ENCODE measurements around the gene ALPG. TPM values are rescaled to one million over a fixed set of nuclear protein-coding genes. Genes with fewer than 3 reads are reported as not detected.

ALPG gene
- total and polyA plus RNA-seq, 2 of the 4 experiments (the other 2 are of a cell fraction) = not detected

GRCh38 chr2:232363784-232364615, 42.6 kb upstream of the ALPG start:
- Histone ChIP-seq H3K27me3 (ENCODE audit: control insufficient read depth, insufficient read depth, low read length) (peaks cover 3% of the 10 kb centered on the region), H2BK5ac (ENCODE audit: low read depth, low read length, poor library complexity, severe bottlenecking) (no peak overlapping the region), H4K20me1 (ENCODE audit: insufficient read depth, low read length) (no peaks in the 10 kb centered on the region), H4K91ac (ENCODE audit: insufficient read depth, low read depth, low read length) (no peak overlapping the region), H3K14ac (replicated peaks; ENCODE audit: low read depth, low read length) (no peak overlapping the region), H2BK120ac (ENCODE audit: low read depth, low read length) (no peak overlapping the region), H3K9me1 (ENCODE audit: insufficient read depth, low read length) (no peaks in the 10 kb centered on the region), H2AK5ac (ENCODE audit: low read depth, low read length) (no peak overlapping the region), H2AK9ac (replicated peaks; ENCODE audit: low read depth, low read length, poor library complexity) (no peak overlapping the region), H2AFZ (replicated peaks; ENCODE audit: low read length, poor library complexity) (peak overlapping the region; percentile 77), H3K4me3 (ENCODE audit: insufficient read depth, low read depth, low read length) (no peak overlapping the region), H3K36me3 (ENCODE audit: control insufficient read depth, insufficient read depth, low read length) (no peaks in the 10 kb centered on the region), H2BK15ac (ENCODE audit: low read depth, low read length) (no peak overlapping the region), H3K27ac (ENCODE audit: insufficient read depth, low read length) (no peak overlapping the region), H2BK20ac (ENCODE audit: low read depth, low read length) (no peak overlapping the region), H3K4ac (ENCODE audit: low read depth, low read length) (no peak overlapping the region), H4K5ac (ENCODE audit: low read depth, low read length) (peak overlapping the region; percentile 57; the same call in 1 of the 2 replicates), H4K8ac (ENCODE audit: low read depth in 2 of 2, low read length in 2 of 2) (no peak overlapping the region), H3K56ac (ENCODE audit: extremely low read depth, insufficient read depth, low read length) (no peak overlapping the region), H3K4me2 (ENCODE audit: low read depth, low read length) (peak overlapping the region; percentile 85), H3K4me1 (ENCODE audit: control insufficient read depth, insufficient read depth, low read length) (peaks cover 2% of the 10 kb centered on the region; the same call in 1 of the 2 replicates), H3K9me3 (ENCODE audit: control insufficient read depth, insufficient read depth, low read length) (0 out of 2 replicates have a peak, but pooled peaks cover 2% of the 10 kb centered on the region), H3K79me1 (ENCODE audit: low read depth in 1 of 2, low read length in 2 of 2) (no peaks in the 10 kb centered on the region), H3K9ac (ENCODE audit: low read depth, low read length) (no peak overlapping the region), H3K23ac (ENCODE audit: low read depth, low read length) (no peak overlapping the region), H3K18ac (ENCODE audit: low read depth, low read length) (no peak overlapping the region)
- ChIA-PET POLR2A (ENCODE audit: unreplicated experiment) (interaction anchor here (0.6 kb wide), 1 partner anchor 160 kb away, joined by 3 read pairs; no protein-coding TSS in a partner anchor), CTCF (interaction anchor here (0.6 kb wide), 2 partner anchors 13 to 378 kb away, joined by 3 read pairs; no protein-coding TSS in a partner anchor)
- intact Hi-C loops (cut with micrococcal nuclease) (no loop called here), dilution Hi-C loops (cut with HindIII; ENCODE audit: low sequenced_read_pairs, unreplicated experiment) (no loop called here), in situ Hi-C loops (cut with MboI; ENCODE audit: low sequenced_read_pairs) (no loop called here)
- no TSS peak for BruUV-seq (replicated peaks)
- ATAC-seq (ENCODE audit: low read depth) (peak; percentile 7; the same call in 1 of the 2 replicates), DNase-seq (peak; percentile 26)
- 87% methylated on average over 6 of the region's 14 CpGs; no CpG with 5 or more reads in 1 of the 2 experiments for WGBS, 2 experiments (ENCODE audit: extremely low coverage in 2 of 2, insufficient read length in 1 of 2)
- TF ChIP-seq BHLHE40 (IDR thresholded peaks at IDR 0.05; ENCODE audit: low read depth, low read length) = no peak
- no peak for TF ChIP-seq CEBPB (IDR thresholded peaks at IDR 0.05; ENCODE audit: low read depth, low read length)
- no peak for TF ChIP-seq RAD21 (IDR thresholded peaks at IDR 0.05; ENCODE audit: low read length)
- TF ChIP-seq RFX5 (IDR thresholded peaks at IDR 0.05; ENCODE audit: low read depth, low read length) = no peak
- TF ChIP-seq ELK1 (IDR thresholded peaks at IDR 0.05; ENCODE audit: borderline replicate concordance, low read depth, low read length) = no peak
- no peak for TF ChIP-seq MXI1 (IDR thresholded peaks at IDR 0.05; ENCODE audit: borderline replicate concordance, low read depth, low read length)
- TF ChIP-seq MAZ (IDR thresholded peaks at IDR 0.05; ENCODE audit: borderline replicate concordance, low read depth, low read length) = no peak
- TF ChIP-seq SMC3 (IDR thresholded peaks at IDR 0.05; ENCODE audit: low read depth, low read length) = no peak
- no peak for TF ChIP-seq FOS (IDR thresholded peaks at IDR 0.05; ENCODE audit: low read depth, low read length)
- no peak for TF ChIP-seq POLR2A (IDR thresholded peaks at IDR 0.05; ENCODE audit: low read depth, low read length)
- TF ChIP-seq MAFK (IDR thresholded peaks at IDR 0.05; ENCODE audit: low read depth, low read length) = no peak
- TF ChIP-seq USF2 (IDR thresholded peaks at IDR 0.05; ENCODE audit: low read depth, low read length) = no peak
- TF ChIP-seq CTCF (conservative IDR thresholded peaks at IDR 0.05; ENCODE audit: low read depth, low read length) = no peak
- no peak for TF ChIP-seq RCOR1 (IDR thresholded peaks at IDR 0.05; ENCODE audit: insufficient replicate concordance, low read length)
